GM18499 (cell line): Measurements from ENCODE around the gene SRRM5.
"Not testable (repeated sequence)": the region's sequence is repeated elsewhere in the genome, so short reads cannot be mapped to it uniquely, and the experiment has no call there.

Experiments
- ATAC-seq: cut with Tn5 transposase; IDR thresholded peaks from one replicate; pipeline ENCODE4 v1.9.1; 2021; ENCODE audit warnings: moderate number of reproducible peaks; ENCODE audit not compliant: insufficient read depth, unreplicated experiment

The SRRM5 gene

DNA sequence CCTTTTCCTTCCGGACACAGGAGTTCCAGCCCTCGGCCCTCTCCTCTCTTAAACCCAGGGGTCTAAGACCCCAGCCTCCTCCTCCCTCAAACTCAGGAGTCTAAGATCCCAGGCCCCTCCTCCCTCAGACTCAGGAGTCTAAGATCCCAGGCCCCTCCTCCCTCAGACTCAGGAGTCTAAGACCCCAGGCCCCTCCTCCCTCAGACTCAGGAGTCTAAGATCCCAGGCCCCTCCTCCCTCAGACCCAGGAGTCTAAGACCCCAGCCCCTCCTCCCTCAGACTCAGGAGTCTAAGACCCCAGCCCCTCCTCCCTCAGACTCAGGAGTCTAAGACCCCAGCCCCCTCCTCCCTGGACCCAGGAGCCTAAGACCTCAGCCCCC is 23.7 kb downstream of the SRRM5 start:
- ATAC-seq, result not testable (repeated sequence)

DNA sequence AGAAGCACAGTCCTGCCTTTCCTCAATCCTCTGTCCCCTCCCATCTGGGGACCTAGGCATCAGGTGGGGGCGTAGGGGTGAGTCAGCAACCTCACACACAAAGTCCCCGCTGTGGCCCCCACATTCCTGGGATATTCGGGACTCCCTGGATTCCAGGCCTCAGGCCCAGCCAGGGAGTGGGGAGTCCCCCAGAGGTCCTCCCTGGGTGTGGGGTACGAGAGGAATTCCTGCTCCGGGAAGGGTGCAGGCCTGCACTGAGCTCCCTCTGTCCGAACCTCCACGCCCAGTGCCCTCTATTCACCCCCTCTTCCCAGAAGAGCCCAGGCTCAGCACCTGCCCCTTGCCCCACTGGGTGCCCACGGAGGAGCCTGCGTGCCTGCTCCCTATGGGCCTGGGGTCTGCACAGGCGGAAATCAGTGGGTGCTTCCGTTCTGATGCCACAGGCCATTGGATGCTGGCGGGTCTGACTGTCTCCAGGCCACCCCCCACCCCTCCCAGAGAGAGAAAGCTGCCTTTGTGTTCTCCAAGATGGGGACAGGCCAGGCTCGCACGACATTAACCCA is 24.3 kb downstream of the SRRM5 start:
- no peak for ATAC-seq

DNA sequence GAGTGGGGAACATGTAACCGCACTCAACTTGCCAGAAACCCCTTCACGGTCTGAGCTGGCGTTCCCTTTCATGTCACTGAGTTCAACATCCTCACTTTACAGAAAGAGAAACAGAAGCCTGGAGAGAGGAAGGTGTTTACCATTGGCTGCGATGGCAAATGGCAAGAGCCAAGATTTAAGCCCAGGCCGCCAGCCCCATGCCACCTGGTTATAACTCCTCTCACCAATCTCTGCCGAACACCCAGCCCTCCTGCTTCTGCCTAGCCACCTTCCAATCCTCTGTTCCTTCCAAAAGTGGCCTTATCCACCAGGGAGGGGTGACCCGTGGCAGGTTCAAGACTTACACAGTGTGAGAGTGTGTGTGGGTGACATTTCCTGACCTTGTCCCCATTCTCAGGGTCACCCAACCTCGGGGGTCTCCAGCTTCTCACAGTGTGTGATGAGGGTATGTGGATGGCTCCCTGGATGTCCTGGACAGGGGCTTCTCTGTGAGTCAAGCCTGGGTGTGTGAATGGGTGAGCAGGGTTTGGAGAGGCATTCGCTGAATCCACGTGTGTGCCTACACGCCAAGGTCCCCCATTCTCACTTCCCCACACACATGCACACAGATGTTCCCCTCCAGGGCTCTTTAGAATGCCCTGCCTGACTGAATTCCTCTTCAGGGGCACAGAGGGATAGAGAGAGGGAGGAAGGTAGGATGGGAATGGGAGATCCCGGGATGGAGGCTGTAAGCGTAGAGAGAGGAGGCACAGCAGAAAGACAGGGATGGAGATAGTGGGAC is 26.5 kb downstream of the SRRM5 start:
- ATAC-seq, result no peak

DNA sequence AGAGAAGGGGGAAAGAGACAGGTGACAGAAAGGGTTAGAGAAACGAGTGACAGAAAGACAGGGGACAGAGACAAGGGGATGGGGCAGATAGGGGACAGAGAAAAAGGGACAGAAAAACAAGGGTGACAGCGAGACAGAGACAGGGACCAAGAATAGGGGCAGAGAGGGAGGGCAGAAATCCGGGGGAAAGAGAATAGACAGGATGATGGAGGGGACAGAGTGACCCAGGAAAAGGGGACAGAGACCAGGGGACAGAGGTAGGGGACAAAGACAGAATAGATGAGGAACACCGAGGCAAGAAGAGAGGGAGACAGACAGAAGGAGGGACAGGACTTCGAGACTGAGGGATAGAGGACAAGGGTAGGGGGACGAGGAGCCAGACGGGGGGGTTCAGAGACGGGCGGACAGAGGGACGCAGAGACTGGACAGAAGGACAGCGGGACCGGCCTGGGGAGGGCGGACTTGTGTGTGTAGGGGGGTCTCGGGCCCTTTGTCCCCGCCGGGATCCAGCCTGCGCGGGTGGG is 27.2 kb downstream of the SRRM5 start:
- no peak for ATAC-seq

GRCh38 chr19:43639519-43640423 is 27.9 kb downstream of the SRRM5 start, which contains the start of gene CADM4:
Gene CADM4, minus strand, starts transcription at chr19:43639850. Its CDS starts 60 bp downstream, at chr19:43639790.
- no peak for ATAC-seq

DNA sequence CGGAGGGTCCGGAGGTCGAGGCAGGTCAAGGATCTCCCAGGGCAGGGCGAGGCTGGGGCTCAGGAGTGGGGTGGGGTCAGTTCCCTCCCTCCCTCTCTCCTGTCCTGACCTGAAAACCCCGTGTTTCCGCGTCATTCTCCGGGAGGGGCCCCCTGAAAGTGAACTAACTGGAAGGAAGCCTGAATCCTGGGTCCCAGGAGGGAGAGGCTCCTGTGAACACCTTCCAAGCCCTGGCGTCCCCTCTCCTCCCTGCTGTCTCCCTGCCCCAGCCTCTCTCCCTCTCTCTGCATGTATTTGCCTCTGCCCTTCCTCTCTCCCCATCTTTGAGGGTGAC is 28.5 kb downstream of the SRRM5 start:
- no peak for ATAC-seq

DNA sequence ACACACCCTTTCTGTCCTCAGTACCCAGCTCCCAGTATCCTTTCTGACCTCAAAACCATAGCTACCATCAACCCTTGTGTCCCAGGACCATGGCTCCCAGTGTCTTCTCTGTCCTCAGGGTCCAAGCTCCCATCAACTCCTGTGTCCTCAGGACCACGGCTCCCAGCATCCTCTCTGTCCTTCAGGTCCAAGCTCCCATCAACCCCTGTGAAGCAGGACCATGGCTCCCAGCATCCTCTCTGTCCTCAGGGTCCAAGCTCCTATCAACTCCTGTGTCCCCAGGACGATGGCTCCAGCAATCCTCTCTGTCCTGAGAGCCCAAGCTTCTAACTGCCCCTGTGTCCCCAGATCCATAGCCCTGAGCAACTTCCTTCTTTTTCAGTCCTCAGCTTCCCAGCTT is 29.4 kb downstream of the SRRM5 start:
- ATAC-seq, result no peak

DNA sequence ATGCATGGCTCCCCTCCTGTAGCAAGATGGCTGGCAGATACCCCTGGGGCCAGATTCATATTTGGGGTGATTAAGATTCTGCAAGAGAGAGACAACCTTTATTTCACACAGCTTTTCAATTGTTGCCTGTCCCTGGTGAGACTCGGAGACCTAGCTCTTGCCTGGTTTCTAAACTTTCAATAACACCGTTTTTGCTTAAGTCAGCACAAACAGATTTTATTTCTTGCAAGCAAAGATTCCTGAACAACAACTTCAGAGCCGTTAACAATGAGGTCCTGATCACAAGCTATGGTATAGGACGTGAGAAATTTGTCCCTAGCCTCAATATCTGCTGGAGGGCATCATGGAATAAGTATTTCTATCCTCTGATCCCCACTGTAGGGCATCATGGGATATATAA is 30.6 kb downstream of the SRRM5 start:
- ATAC-seq, result no peak

DNA sequence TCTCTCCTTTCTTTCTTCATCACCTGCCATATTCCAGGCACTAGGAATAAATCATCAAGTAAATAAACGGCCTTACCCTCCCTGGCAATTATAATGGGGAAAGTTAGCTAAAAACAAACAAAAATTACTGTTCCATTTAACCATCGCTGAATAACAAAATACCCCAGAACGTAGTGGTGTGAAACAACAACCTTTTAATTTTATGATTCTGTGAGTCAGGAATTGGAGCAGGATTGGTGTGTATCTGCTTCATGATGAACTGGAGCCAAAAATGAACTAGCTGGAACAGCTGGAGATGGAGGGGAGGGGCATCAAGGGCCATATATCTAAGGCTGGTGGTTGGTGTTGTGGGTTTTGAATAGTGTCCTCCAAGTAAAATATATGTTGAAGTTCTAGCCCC is 31.4 kb downstream of the SRRM5 start:
- ATAC-seq, result no peak

DNA sequence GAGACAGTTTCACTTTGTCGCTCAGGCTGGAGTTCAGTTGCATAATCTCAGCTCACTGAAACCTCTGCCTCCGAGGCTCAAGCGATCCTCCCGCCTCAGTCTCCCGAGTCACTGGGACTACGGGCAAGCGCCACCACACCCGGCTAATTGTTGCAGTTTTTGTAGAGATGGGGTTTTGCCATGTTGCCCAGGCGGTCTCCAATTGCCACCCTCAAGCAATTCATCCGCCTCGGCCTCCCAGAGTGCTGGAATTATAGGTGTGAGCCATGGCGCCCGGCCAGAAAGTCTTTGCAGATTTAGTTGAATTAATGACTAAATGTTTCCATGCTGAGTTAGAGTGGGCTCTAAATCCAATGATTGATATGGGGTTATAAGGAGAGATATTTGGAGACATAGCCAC is 32.3 kb downstream of the SRRM5 start:
- ATAC-seq, result no peak

DNA sequence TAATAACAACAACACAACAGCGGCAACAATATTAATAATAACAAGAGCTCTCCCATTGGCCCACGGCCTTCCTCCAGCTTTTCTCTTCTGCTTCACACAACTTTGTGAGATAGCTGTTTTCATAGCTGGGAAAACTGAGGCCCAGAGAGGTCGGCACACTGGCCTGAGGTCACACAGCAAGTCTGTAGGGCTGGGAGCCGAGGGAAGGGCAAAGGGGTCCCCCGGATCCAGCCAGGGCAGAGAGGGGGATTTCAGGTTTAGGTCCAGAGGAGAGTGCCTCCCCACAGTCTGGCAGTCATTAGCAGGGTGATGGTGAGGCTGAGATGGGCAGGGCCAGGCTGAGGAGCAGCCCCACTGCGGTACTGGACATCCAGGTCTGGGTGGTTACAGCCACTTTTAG is 36.7 kb downstream of the SRRM5 start:
- no peak for ATAC-seq

DNA sequence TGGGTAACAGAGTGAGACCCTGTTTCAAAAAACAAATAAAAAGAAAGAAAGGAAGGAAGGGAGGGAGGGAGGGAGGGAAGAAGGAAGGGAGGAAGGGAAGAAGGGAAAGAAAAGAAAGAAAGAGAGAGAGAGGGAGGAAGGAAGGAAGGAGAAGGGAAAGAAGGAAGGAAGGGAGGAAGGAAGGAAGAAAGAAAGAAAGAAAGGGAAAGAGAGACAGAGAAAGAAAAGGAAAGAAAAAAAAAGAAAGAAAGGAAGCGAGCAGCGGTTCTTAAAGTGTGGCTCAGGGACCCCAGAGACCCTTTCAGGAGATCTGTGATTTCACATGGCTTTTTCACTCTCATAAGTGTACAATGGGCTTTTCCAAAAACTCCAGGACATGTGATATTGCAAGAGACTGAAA is 37.6 kb downstream of the SRRM5 start:
- ATAC-seq, result no peak

DNA sequence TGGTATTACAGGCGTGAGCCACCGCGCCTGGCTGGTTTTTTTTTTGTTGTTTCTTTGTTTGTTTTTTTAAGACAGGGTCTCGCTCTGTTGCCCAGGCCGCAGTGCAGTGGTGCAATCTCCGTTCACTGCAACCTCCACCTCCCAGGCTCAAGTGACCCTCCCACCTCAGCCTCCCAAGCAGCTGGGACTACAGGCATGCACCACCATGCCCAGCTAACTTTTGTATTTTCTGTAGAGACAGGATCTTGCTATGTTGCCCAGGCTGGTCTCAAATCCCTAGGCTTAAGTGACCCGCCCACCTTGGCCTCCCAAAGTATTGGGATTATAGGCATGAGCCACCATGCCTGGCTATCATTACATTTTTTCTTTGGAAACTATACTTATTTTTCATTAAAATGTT is 38.4 kb downstream of the SRRM5 start:
- ATAC-seq, result not testable (repeated sequence)

DNA sequence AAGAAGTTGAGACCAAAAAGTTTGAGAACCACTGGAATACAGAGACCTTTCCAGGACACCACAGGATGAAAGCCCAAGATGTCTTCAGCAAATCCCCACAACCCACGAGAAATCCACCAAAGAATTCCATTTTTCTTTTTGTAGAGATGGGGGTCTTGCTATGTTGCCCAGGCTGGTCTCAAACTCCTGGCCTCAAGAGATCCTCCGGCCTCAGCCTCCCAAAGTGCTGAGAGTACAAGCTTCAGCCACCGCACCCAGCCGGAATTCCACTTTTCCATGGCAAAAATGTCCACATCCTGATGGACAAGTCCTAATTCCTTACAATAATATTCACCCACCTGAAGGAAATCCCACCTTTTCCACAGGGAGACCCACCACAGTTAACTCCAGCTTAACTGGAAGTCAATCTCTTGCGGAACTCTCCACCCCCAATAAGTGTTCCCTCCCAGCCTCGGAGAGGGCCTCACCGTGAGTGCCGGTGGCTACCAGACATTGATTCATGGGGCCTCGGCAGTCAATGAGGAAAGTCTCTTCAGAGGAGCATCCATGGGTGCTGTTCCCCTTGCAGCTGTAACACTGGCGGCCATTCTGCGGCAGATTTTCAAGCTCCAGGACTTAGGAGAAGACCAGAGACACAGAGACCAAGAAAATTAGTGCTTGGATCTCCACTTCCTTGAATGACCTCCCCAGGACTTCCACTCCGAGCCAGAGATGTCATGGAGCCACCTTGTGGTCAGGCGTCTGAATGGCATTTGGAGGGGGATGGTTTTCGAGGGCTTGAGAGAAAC is 40.1 kb downstream of the SRRM5 start:
- ATAC-seq, result no peak

- ATAC-seq, result no peak
Measured at GRCh38 chr19:43652546-43652874, 40.6 kb downstream of the SRRM5 start.

GRCh38 chr19:43656436-43656835 is 44.5 kb downstream of the SRRM5 start:
- ATAC-seq, result no peak

DNA sequence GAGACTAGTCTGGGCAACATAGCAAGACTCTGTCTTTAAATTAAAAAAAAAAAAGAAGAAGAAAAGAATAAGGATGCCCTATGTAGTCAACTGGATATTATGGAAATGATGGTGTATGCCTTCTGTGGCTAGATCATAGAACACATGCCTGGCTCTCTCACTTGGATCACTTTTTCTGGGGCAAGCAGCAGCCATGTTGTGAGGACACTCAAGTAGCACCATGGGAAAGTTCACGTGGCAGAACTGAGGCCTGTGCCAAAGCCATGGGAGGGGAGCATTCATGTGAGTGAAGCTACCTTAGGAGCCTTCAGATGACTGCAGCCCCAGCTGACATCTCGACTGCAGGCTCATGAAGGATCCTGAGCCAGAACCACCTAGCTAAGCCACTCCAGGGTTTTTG is 46.1 kb downstream of the SRRM5 start:
- no peak for ATAC-seq

DNA sequence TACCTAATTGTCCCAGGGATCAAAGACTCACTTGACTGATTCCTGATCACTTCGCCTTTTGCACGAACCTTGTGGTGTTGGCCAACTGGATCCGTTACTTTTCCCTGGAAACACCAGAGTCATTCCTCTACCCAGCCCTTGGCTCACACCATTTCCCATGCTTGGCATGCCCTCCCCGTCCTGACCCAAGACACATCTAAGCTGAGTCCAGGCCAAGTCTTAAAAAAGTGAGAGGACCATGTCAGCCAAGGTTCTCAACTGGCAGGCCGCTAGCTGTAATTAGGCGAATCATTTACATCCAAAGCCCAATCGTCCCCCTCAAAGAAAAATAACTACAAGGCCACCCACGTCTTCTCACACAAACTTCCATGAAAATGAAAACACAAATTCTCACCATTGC is 46.6 kb downstream of the SRRM5 start:
- ATAC-seq, result no peak

GRCh38 chr19:43660301-43660970 is 48.5 kb downstream of the SRRM5 start:
- ATAC-seq, result no peak

- no peak for ATAC-seq
Measured at GRCh38 chr19:43660971-43661360, 49.1 kb downstream of the SRRM5 start.
